GM23248 (cell line): ENCODE measurements around the gene FBXO2. TPM values are rescaled to one million over a fixed set of nuclear protein-coding genes. Genes with fewer than 3 reads are reported as not detected.

Experiments
- DNase-seq: peaks from one replicate; pipeline ENCODE4 v3.0.0-alpha.2; 2015
- H2AFZ ChIP-seq: fragments of 200-600 bp; sonication (generic); 2 replicates; pipeline ENCODE4 v1.6.1; 2016; ENCODE audit warnings: antibody characterized with exemption
- H3F3A ChIP-seq: fragments of 200-600 bp; sonication (generic); 2 replicates; pipeline ENCODE4 v1.6.1; 2016; ENCODE audit warnings: mild to moderate bottlenecking, antibody characterized with exemption, mixed run types; ENCODE audit not compliant: insufficient read depth
- H3K27ac ChIP-seq: fragments of 200-600 bp; sonication (generic); 2 replicates; pipeline ENCODE4 v1.5.1; 2016; ENCODE audit warnings: mild to moderate bottlenecking
- H3K27me3 ChIP-seq: fragments of 200-600 bp; sonication (generic); replicated peaks from 2 replicates; pipeline ENCODE4 v1.6.1; 2016; ENCODE audit warnings: mild to moderate bottlenecking; ENCODE audit not compliant: insufficient read depth
- H3K36me3 ChIP-seq: fragments of 200-600 bp; sonication (generic); 2 replicates; pipeline ENCODE4 v1.6.1; 2016; ENCODE audit warnings: low read depth, mild to moderate bottlenecking
- H3K4me1 ChIP-seq: fragments of 200-600 bp; sonication (generic); 2 replicates; pipeline ENCODE4 v1.6.1; 2016; ENCODE audit warnings: mild to moderate bottlenecking; ENCODE audit not compliant: insufficient read depth
- H3K4me2 ChIP-seq: fragments of 200-600 bp; sonication (generic); one replicate; pipeline ENCODE4 v1.6.1; 2016; ENCODE audit warnings: mild to moderate bottlenecking; ENCODE audit not compliant: unreplicated experiment
- H3K4me3 ChIP-seq: fragments of 200-600 bp; sonication (generic); 2 replicates; pipeline ENCODE4 v1.5.1; 2016; ENCODE audit warnings: mild to moderate bottlenecking
- H3K79me2 ChIP-seq: fragments of 200-600 bp; sonication (generic); 2 replicates; pipeline ENCODE4 v1.6.1; 2016; ENCODE audit warnings: mild to moderate bottlenecking; ENCODE audit not compliant: insufficient read depth
- H3K9ac ChIP-seq: fragments of 200-600 bp; sonication (generic); 2 replicates; pipeline ENCODE4 v1.6.1; 2016; ENCODE audit warnings: mild to moderate bottlenecking
- H3K9me2 ChIP-seq: fragments of 200-600 bp; sonication (generic); 2 replicates; pipeline ENCODE4 v1.6.1; 2016; ENCODE audit warnings: mixed run types, mild to moderate bottlenecking, moderate library complexity; ENCODE audit not compliant: insufficient read depth
- H3K9me3 ChIP-seq: fragments of 200-600 bp; sonication (generic); one replicate; pipeline ENCODE4 v1.6.1; 2017; ENCODE audit warnings: low read depth
- H4K20me1 ChIP-seq: fragments of 200-600 bp; sonication (generic); 2 replicates; pipeline ENCODE4 v1.6.0; 2016; ENCODE audit not compliant: insufficient read depth
- EZH2 ChIP-seq: fragments of 200-600 bp; sonication (generic); IDR thresholded peaks from 2 replicates; pipeline ENCODE4 v1.6.1; 2018; ENCODE audit warnings: antibody characterized with exemption, mild to moderate bottlenecking; ENCODE audit not compliant: insufficient read depth, poor library complexity, severe bottlenecking
- EZH2phosphoT487 ChIP-seq: fragments of 200-600 bp; sonication (generic); IDR thresholded peaks from 2 replicates; pipeline ENCODE4 v1.6.1; 2018; ENCODE audit warnings: antibody characterized with exemption, moderate library complexity, mild to moderate bottlenecking, low read depth; ENCODE audit not compliant: insufficient read depth
- WGBS, 2 experiments: methylation state at CpG; one replicate each; pipeline ENCODE4 v1.1.6; 2015 to 2017; ENCODE audit warnings: low lambda C conversion rate in 2 of 2, low coverage in 1 of 2; ENCODE audit errors: missing lambda C conversion rate in 2 of 2; 5-methylcytosine and 5-hydroxymethylcytosine counted together
- in situ Hi-C: fragments of 300-500 bp; cut with MboI; formaldehyde crosslinking; loops from 2 replicates; pipeline ENCODE4 v1.15.0; 2020
- polyA plus RNA-seq: library from polyadenylated mRNA; unstranded; fragments of >200 nt; fragmentation: Nextera tagmentation; extraction: Ambion mirVana; gene quantifications from 2 replicates; pipeline ENCODE4 v1.2.1, GENCODE V29; 2016
- total RNA-seq: library from RNA; depleted of rRNA; stranded (reverse); fragments of >200 nt; shearing (Covaris generic); gene quantifications from 2 replicates; pipeline ENCODE4 v1.2.3, GENCODE V29; 2014

Gene FBXO2
- total and polyA plus RNA-seq, 2 experiments from 2014 or later, result 0.54 to 1.1 TPM

DNA sequence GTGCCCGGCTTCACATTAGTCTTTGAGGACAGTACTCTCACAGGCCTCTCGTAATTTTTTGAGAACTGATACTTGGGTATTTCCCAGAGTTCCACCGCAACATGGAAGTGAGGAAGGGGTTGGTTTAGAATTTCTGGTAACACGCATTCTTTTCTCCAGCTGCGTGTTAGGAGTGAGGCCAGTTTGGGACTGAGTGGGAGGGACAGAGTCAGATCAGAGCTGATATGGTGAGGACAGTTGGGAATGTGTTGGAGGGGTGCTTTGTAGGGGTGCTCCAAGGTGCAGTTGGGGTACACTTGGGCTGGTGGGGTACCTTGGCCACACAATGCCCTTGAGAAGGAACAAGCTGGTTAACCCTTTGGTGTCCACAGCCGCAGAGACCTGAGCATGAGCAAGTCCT, 16.5 kb upstream of the FBXO2 start:
- Histone ChIP-seq H3K9ac (no peak overlapping the region), H3K79me2 (no peaks in the 10 kb centered on the region), H2AFZ (no peak overlapping the region), H3K4me2 (no peak overlapping the region), H3F3A (no peaks in the 10 kb centered on the region), H3K4me3 (no peak overlapping the region), H3K27ac (no peak overlapping the region), H4K20me1 (no peaks in the 10 kb centered on the region), H3K9me3 (no peaks in the 10 kb centered on the region), H3K27me3 (no peaks in the 10 kb centered on the region), H3K36me3 (no peaks in the 10 kb centered on the region), H3K9me2 (no peaks in the 10 kb centered on the region), H3K4me1 (no peaks in the 10 kb centered on the region)
- DNase-seq, result no peak
- in situ Hi-C loops, result no loop called here
- TF ChIP-seq EZH2 (no peak), EZH2phosphoT487 (no peak)
- WGBS, 2 experiments, result 67 to 75% methylated on average over 6 of the region's 6 CpGs

DNA sequence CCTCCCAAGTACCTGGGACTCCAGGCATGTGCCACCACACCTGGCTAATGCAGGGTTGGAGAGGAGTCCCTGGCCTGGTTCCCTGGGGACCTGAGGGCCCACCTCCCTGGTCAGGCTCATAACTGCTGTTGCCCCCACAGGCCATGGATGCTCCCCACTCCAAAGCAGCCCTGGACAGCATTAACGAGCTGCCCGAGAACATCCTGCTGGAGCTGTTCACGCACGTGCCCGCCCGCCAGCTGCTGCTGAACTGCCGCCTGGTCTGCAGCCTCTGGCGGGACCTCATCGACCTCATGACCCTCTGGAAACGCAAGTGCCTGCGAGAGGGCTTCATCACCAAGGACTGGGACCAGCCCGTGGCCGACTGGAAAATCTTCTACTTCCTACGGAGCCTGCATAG, 14.3 kb upstream of the FBXO2 start:
- no peak overlapping the region for H3K27ac ChIP-seq
- H3K4me2 ChIP-seq, result no peak overlapping the region
- no peaks in the 10 kb centered on the region for H3K9me2 ChIP-seq
- WGBS, 2 experiments, result 83 to 84% methylated on average over 14 of the region's 14 CpGs
- no peaks in the 10 kb centered on the region for H4K20me1 ChIP-seq
- no peaks in the 10 kb centered on the region for H3F3A ChIP-seq
- H3K79me2 ChIP-seq, result no peaks in the 10 kb centered on the region
- no peaks in the 10 kb centered on the region for H3K9me3 ChIP-seq
- no peaks in the 10 kb centered on the region for H3K4me1 ChIP-seq
- no peak overlapping the region for H2AFZ ChIP-seq
- no peaks in the 10 kb centered on the region for H3K27me3 ChIP-seq
- DNase-seq, result no peak
- TF ChIP-seq EZH2phosphoT487 (no peak), EZH2 (no peak)
- H3K9ac ChIP-seq, result no peak overlapping the region
- in situ Hi-C loops, result no loop called here
- H3K36me3 ChIP-seq, result no peaks in the 10 kb centered on the region
- no peak overlapping the region for H3K4me3 ChIP-seq

DNA sequence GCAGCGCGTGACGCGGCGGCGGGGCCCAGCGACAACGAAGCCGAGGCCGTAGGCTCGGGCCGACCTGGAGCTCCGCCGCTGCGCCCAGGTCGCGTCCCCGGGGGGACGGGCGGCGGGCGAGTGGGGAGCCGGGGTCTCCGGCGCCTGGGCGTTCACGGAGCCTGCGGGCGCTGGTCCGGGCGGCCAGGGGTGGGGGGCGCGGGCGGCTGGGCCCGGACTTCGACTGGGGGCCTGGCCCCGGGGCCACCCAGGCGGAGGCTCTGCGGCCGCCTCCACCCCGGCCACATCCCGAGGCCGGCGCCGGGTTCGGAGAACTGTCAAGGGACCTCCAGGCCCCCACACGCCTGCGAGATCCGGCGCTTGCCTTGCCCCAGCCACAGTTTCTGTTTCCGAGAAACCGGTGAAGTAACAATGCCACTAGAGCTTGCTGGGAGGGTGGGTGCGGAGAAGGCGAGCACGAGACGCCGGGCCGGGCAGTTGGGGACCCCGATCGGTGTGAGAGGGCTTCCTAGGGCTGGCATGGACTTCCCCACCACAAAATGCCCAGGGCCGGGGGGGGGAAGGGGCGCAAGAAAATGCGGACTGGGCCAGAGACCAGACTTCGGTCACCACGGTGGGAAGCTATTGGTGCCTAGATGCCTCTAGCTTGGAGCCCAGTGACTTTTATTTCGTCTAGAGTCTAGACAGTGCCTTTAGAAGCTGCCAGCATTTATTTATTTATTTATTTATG, 10.3 kb upstream of the FBXO2 start:
- no peaks in the 10 kb centered on the region for H3K4me1 ChIP-seq
- peak overlapping the region; percentile 70 for H3K9ac ChIP-seq
- no peaks in the 10 kb centered on the region for H3K27me3 ChIP-seq
- WGBS, 2 experiments, result 4% methylated on average over 39 to 45 of the region's 66 CpGs
- H3K79me2 ChIP-seq, result no peaks in the 10 kb centered on the region
- no peaks in the 10 kb centered on the region for H4K20me1 ChIP-seq
- no peaks in the 10 kb centered on the region for H3F3A ChIP-seq
- no peaks in the 10 kb centered on the region for H3K9me3 ChIP-seq
- no peaks in the 10 kb centered on the region for H3K36me3 ChIP-seq
- H3K4me3 ChIP-seq, result peak overlapping the region; percentile 66
- in situ Hi-C loops, result no loop called here
- no peaks in the 10 kb centered on the region for H3K9me2 ChIP-seq
- H2AFZ ChIP-seq, result peak overlapping the region; percentile 77
- no peak overlapping the region for H3K27ac ChIP-seq
- peak; percentile 59 for DNase-seq
- TF ChIP-seq EZH2 (no peak), EZH2phosphoT487 (no peak)
- peak overlapping the region; percentile 76 for H3K4me2 ChIP-seq

DNA sequence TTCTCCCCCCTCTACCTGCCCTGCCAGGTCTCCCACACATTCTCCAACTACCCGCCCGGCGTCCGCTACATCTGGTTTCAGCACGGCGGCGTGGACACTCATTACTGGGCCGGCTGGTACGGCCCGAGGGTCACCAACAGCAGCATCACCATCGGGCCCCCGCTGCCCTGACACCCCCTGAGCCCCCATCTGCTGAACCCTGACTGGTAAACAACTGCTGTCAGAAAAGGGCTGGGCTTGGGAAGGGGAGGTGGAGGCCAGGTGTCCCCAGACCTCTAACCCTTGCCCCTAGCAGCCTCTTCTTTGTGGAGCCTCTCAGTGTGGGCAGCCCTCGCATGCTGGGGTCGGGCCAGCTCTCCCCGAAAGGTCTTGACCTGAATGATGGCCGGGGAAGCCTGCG, 6.9 kb upstream of the FBXO2 start:
- H3K9me2 ChIP-seq, result no peaks in the 10 kb centered on the region
- in situ Hi-C loops, result no loop called here
- no peaks in the 10 kb centered on the region for H3F3A ChIP-seq
- H3K9me3 ChIP-seq, result no peaks in the 10 kb centered on the region
- H4K20me1 ChIP-seq, result no peaks in the 10 kb centered on the region
- no peak overlapping the region for H3K27ac ChIP-seq
- H3K4me1 ChIP-seq, result no peaks in the 10 kb centered on the region
- no peak overlapping the region for H3K9ac ChIP-seq
- no peak for DNase-seq
- TF ChIP-seq EZH2phosphoT487, result no peak
- no peak for TF ChIP-seq EZH2
- H3K4me3 ChIP-seq, result no peak overlapping the region
- no peaks in the 10 kb centered on the region for H3K79me2 ChIP-seq
- H2AFZ ChIP-seq, result no peak overlapping the region
- no peaks in the 10 kb centered on the region; the same call in 1 of the 2 replicates for H3K36me3 ChIP-seq
- 86 to 88% methylated on average over 17 of the region's 17 CpGs for WGBS, 2 experiments
- H3K27me3 ChIP-seq, result no peaks in the 10 kb centered on the region
- no peak overlapping the region for H3K4me2 ChIP-seq
